Neuronal stem cell (in vitro differentiated cells): ENCODE measurements around the gene SPART.

Experiments
- DNase-seq: peaks from one replicate; pipeline ENCODE4 v3.0.0-alpha.2; 2013; ENCODE audit warnings: low spot score
- H2AFZ ChIP-seq: one replicate; pipeline ENCODE4 v1.6.1; 2013; ENCODE audit warnings: mild to moderate bottlenecking, low read length, inconsistent platforms
- H2AK5ac ChIP-seq: 2 replicates; pipeline ENCODE4 v1.6.1; 2013; ENCODE audit warnings: low read depth, mild to moderate bottlenecking, inconsistent platforms, low read length, moderate library complexity, mixed read lengths
- H2BK120ac ChIP-seq: 2 replicates; pipeline ENCODE4 v1.6.1; 2013; ENCODE audit warnings: low read depth, mild to moderate bottlenecking, inconsistent platforms, low read length, moderate library complexity, mixed read lengths
- H2BK12ac ChIP-seq: one replicate; pipeline ENCODE4 v1.6.1; 2013; ENCODE audit warnings: low read length, inconsistent platforms
- H2BK15ac ChIP-seq: 2 replicates; pipeline ENCODE4 v1.6.1; 2013; ENCODE audit warnings: mild to moderate bottlenecking, low read length, inconsistent platforms, mixed read lengths
- H2BK5ac ChIP-seq: one replicate; pipeline ENCODE4 v1.6.1; 2013; ENCODE audit warnings: inconsistent platforms, mild to moderate bottlenecking, low read length, moderate library complexity
- H3K14ac ChIP-seq: one replicate; pipeline ENCODE4 v1.6.1; 2013; ENCODE audit warnings: low read length, inconsistent platforms
- H3K18ac ChIP-seq: 2 replicates; pipeline ENCODE4 v1.6.1; 2013; ENCODE audit warnings: low read length, inconsistent platforms
- H3K23ac ChIP-seq: 2 replicates; pipeline ENCODE4 v1.6.1; 2013; ENCODE audit warnings: low read depth, mild to moderate bottlenecking, mixed read lengths, low read length, inconsistent platforms; ENCODE audit not compliant: poor library complexity
- H3K27ac ChIP-seq: replicated peaks from 3 replicates; pipeline ENCODE4 v1.5.1; 2013; ENCODE audit warnings: low read length, inconsistent platforms
- H3K27me3 ChIP-seq, 3 experiments: 2 replicates each; pipeline ENCODE4 v1.6.1; 2013; ENCODE audit warnings: low read length in 3 of 3, mild to moderate bottlenecking in 2 of 3, inconsistent platforms in 1 of 3, low read depth in 1 of 3, mixed read lengths in 1 of 3, moderate library complexity in 1 of 3; ENCODE audit not compliant: control insufficient read depth in 3 of 3, insufficient read depth in 3 of 3
- H3K36me3 ChIP-seq, 2 donors: replicated peaks in 1 of 2; 2 replicates each; pipeline ENCODE4 v1.6.1; 2013; ENCODE audit warnings: low read length in 2 of 2; ENCODE audit not compliant: control insufficient read depth in 2 of 2, insufficient read depth in 2 of 2
- H3K4ac ChIP-seq: 2 replicates; pipeline ENCODE4 v1.6.1; 2013; ENCODE audit warnings: inconsistent platforms, mild to moderate bottlenecking, low read length, moderate library complexity
- H3K4me1 ChIP-seq, 2 donors: 1 replicate in 1 of 2; 2 replicates in 1 of 2; pipeline ENCODE4 v1.6.1; 2013; ENCODE audit warnings: low read length in 2 of 2, low read depth in 1 of 2; ENCODE audit not compliant: control insufficient read depth in 2 of 2, insufficient read depth in 1 of 2
- H3K4me2 ChIP-seq: one replicate; pipeline ENCODE4 v1.6.1; 2013; ENCODE audit warnings: mild to moderate bottlenecking, low read length, inconsistent platforms; ENCODE audit not compliant: insufficient read depth, poor library complexity, severe bottlenecking
- H3K4me3 ChIP-seq, 2 donors: 2 replicates each; pipeline ENCODE4 v1.5.1; 2013; ENCODE audit warnings: low read length in 2 of 2, mild to moderate bottlenecking in 2 of 2, inconsistent platforms in 1 of 2, moderate library complexity in 1 of 2
- H3K79me1 ChIP-seq: one replicate; pipeline ENCODE4 v1.6.1; 2013; ENCODE audit warnings: low read depth, mild to moderate bottlenecking, inconsistent platforms, low read length, moderate library complexity
- H3K9ac ChIP-seq: one replicate; pipeline ENCODE4 v1.6.1; 2013; ENCODE audit warnings: mild to moderate bottlenecking, low read depth, low read length, inconsistent platforms; ENCODE audit not compliant: poor library complexity
- H3K9me3 ChIP-seq, 2 donors: replicated peaks in 1 of 2; 2 replicates each; pipeline versions ENCODE3 to v1.6.1; 2013; ENCODE audit warnings: low read length in 2 of 2, mild to moderate bottlenecking in 2 of 2, inconsistent platforms in 1 of 2, low read depth in 1 of 2, mixed read lengths in 1 of 2, moderate library complexity in 1 of 2; ENCODE audit not compliant: control insufficient read depth in 2 of 2, insufficient read depth in 1 of 2
- H4K8ac ChIP-seq: one replicate; pipeline ENCODE4 v1.6.1; 2013; ENCODE audit warnings: low read depth, mild to moderate bottlenecking, inconsistent platforms, low read length, moderate library complexity
- H4K91ac ChIP-seq: one replicate; pipeline ENCODE4 v1.6.1; 2013; ENCODE audit warnings: low read length, low read depth, mild to moderate bottlenecking, inconsistent platforms; ENCODE audit not compliant: poor library complexity
- WGBS, 2 donors: extraction: QIAGEN DNeasy Blood & Tissue Kit; methylation state at CpG; one replicate each; pipeline ENCODE4 v1.1.7; 2013; ENCODE audit warnings: missing lambda C conversion rate in 2 of 2, mixed read lengths in 1 of 2; ENCODE audit not compliant: insufficient read length in 2 of 2, insufficient replicate concordance in 1 of 2; ENCODE audit errors: extremely low coverage in 2 of 2; 5-methylcytosine and 5-hydroxymethylcytosine counted together

Gene SPART

GRCh38 chr13:36286006-36286405 is 60.2 kb downstream of the SPART start:
- no peak overlapping the region for H3K4ac ChIP-seq
- no peak overlapping the region for H4K91ac ChIP-seq
- no peaks in the 10 kb centered on the region for H3K79me1 ChIP-seq
- H2BK12ac ChIP-seq, result no peak overlapping the region
- H3K18ac ChIP-seq, result no peak overlapping the region
- DNase-seq, result no peak
- H3K9ac ChIP-seq, result no peak overlapping the region
- no peak overlapping the region for H2AK5ac ChIP-seq
- no peak overlapping the region for H3K4me2 ChIP-seq
- no peaks in the 10 kb centered on the region for H3K4me1 ChIP-seq
- no peaks in the 10 kb centered on the region for H3K36me3 ChIP-seq
- H3K23ac ChIP-seq, result no peak overlapping the region
- WGBS, 2 donors, result no CpG with 5 or more reads among the region's 2 CpGs
- H3K14ac ChIP-seq, result no peak overlapping the region
- no peak overlapping the region for H2BK15ac ChIP-seq
- H3K9me3 ChIP-seq, result peaks cover 4 to 13% of the 10 kb centered on the region in 2 donors
- H3K27ac ChIP-seq, result no peak overlapping the region
- H2AFZ ChIP-seq, result no peak overlapping the region
- no peak overlapping the region for H3K4me3 ChIP-seq
- H2BK120ac ChIP-seq, result no peak overlapping the region
- H3K27me3 ChIP-seq, result no peaks in the 10 kb centered on the region
- no peak overlapping the region for H2BK5ac ChIP-seq
- no peak overlapping the region for H4K8ac ChIP-seq

DNA sequence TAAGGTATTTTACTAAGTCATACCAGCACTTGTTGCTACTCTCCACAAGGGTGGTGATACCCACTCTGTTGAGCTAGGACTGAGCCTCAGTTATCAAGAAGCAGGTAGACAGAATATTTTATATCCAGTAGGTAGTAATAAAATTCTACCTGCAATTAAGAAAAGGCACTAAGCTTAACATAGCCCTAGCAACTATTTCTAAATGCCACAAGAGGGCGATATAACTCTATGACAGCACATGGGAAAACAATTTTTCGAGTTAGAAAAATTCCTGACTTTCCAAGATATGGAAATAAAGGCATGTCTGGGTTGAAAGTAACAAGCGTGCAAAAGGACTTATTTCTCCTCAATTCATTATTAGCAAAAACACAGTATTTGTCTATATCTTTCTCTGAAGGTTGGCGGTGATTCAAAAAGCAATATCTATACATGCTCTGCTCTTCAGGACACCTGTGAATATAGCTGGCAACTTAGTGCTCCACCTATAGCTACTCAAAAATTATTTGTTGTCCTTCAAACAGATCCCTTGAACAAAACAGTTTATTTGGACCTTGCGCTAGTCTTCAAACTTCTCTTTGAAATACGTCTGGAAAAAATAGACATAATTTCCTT is 63.3 kb downstream of the SPART start:
- no peak overlapping the region for H4K91ac ChIP-seq
- no peak overlapping the region for H2AK5ac ChIP-seq
- peaks cover 0 to 2% of the 10 kb centered on the region in 2 donors for H3K9me3 ChIP-seq
- no peak overlapping the region for H2BK5ac ChIP-seq
- H2AFZ ChIP-seq, result no peak overlapping the region
- H3K27ac ChIP-seq, result no peak overlapping the region
- H3K79me1 ChIP-seq, result no peaks in the 10 kb centered on the region
- H3K27me3 ChIP-seq, result no peaks in the 10 kb centered on the region
- no peak overlapping the region for H3K4me2 ChIP-seq
- H3K4me1 ChIP-seq, result no peaks in the 10 kb centered on the region
- no peak overlapping the region for H2BK15ac ChIP-seq
- no CpG with 5 or more reads among the region's 6 CpGs for WGBS, 2 donors
- no peak overlapping the region for H3K9ac ChIP-seq
- no peak overlapping the region for H3K4me3 ChIP-seq
- H4K8ac ChIP-seq, result no peak overlapping the region
- no peak overlapping the region for H2BK120ac ChIP-seq
- no peaks in the 10 kb centered on the region for H3K36me3 ChIP-seq
- H2BK12ac ChIP-seq, result no peak overlapping the region
- no peak overlapping the region for H3K18ac ChIP-seq
- no peak overlapping the region for H3K23ac ChIP-seq
- peak; percentile 12 for DNase-seq
- H3K4ac ChIP-seq, result no peak overlapping the region
- H3K14ac ChIP-seq, result no peak overlapping the region

GRCh38 chr13:36275190-36276002 is 70.8 kb downstream of the SPART start:
- Histone ChIP-seq H2BK12ac (no peak overlapping the region), H2BK5ac (no peak overlapping the region), H3K79me1 (no peaks in the 10 kb centered on the region), H3K4me1 (no peaks in the 10 kb centered on the region), H3K27me3 (no peaks in the 10 kb centered on the region), H3K9ac (no peak overlapping the region), H3K23ac (no peak overlapping the region), H3K27ac (no peak overlapping the region), H2BK120ac (no peak overlapping the region), H3K14ac (no peak overlapping the region), H3K9me3 (no peaks in the 10 kb centered on the region), H3K4ac (no peak overlapping the region), H4K91ac (no peak overlapping the region), H4K8ac (no peak overlapping the region), H3K4me2 (no peak overlapping the region), H2BK15ac (no peak overlapping the region), H2AK5ac (no peak overlapping the region), H3K36me3 (no peaks in the 10 kb centered on the region), H3K4me3 (no peak overlapping the region), H3K18ac (no peak overlapping the region), H2AFZ (no peak overlapping the region)
- DNase-seq, result peak; percentile 27
- no CpG with 5 or more reads among the region's 3 CpGs for WGBS, 2 donors

- DNase-seq, result no peak
- Histone ChIP-seq H3K27ac (no peak overlapping the region), H3K18ac (no peak overlapping the region), H3K4ac (no peak overlapping the region), H3K4me3 (no peak overlapping the region), H3K14ac (no peak overlapping the region), H3K9ac (no peak overlapping the region), H4K91ac (no peak overlapping the region), H3K79me1 (no peaks in the 10 kb centered on the region), H3K23ac (no peak overlapping the region), H3K36me3 (no peaks in the 10 kb centered on the region), H2AK5ac (no peak overlapping the region), H3K9me3 (no peaks in the 10 kb centered on the region), H3K4me2 (no peak overlapping the region), H2BK120ac (no peak overlapping the region), H4K8ac (no peak overlapping the region), H2BK12ac (no peak overlapping the region), H2AFZ (no peak overlapping the region), H2BK15ac (no peak overlapping the region), H3K4me1 (no peaks in the 10 kb centered on the region), H3K27me3 (no peaks in the 10 kb centered on the region), H2BK5ac (no peak overlapping the region)
- WGBS, 2 donors, result 100% methylated on average over 1 of the region's 2 CpGs; no CpG with 5 or more reads in 1 of the 2 donors
Measured at GRCh38 chr13:36273431-36273830, 72.8 kb downstream of the SPART start.
